HepG2 (cell line): ENCODE measurements around the gene DNMBP. TPM values are rescaled to one million over a fixed set of nuclear protein-coding genes. Genes with fewer than 3 reads are reported as not detected.

Experiments
- ATAC-seq: fragments of 200-7000 bp; cut with Tn5 transposase; 3 replicates; pipeline ENCODE4 v1.9.1; 2020; ENCODE audit warnings: mild to moderate bottlenecking, moderate library complexity
- BruUV-seq: library from RNA; stranded (reverse); fragments of 400-500 nt; replicated peaks from 2 replicates; lab custom pipeline; 2021; lab: Mats Ljungman, UMichigan
- CTCF ChIA-PET: fragments of 300-600 bp; formaldehyde crosslinking; extraction: SDS; loops from one replicate; lab custom pipeline; 2021; ENCODE audit warnings: low total read pairs, inconsistent platforms, low intra/inter-chr PET ratio; lab: Yijun Ruan, JAX
- POLR2A ChIA-PET: fragments of 350-600 bp; sonication (Branson Sonifier 250); formaldehyde crosslinking; loops from one replicate; lab custom pipeline; 2020; ENCODE audit warnings: antibody characterized with exemption, inconsistent platforms; lab: Yijun Ruan, JAX
- DNase-seq: peaks from one replicate; pipeline ENCODE4 v3.0.0-alpha.2; 2015; ENCODE audit warnings: low spot score
- FAIRE-seq: peaks from 3 replicates; lab custom pipeline; 2011; peaks lifted over from hg19 to GRCh38; lab: Jason Lieb, UNC
- H2AFZ ChIP-seq: one replicate; pipeline ENCODE4 v1.6.1; 2011; ENCODE audit warnings: low read length, inconsistent platforms
- H3K27ac ChIP-seq: fragments of 300-600 bp; 3 replicates; pipeline ENCODE4 v1.8.0; 2011; ENCODE audit warnings: mixed run types, mild to moderate bottlenecking, mixed read lengths, low read length, inconsistent platforms; ENCODE audit not compliant: insufficient read depth; ENCODE audit errors: extremely low read length
- H3K27me3 ChIP-seq, 2 experiments: fragments of 200-600 bp in 1 of 2; 2 replicates in 1 of 2; 3 replicates in 1 of 2; pipeline versions ENCODE4 v1.6.0 to v1.8.0; 2011; ENCODE audit warnings: low read length in 2 of 2, mild to moderate bottlenecking in 2 of 2, moderate library complexity in 2 of 2, inconsistent platforms in 1 of 2; ENCODE audit not compliant: insufficient read depth in 2 of 2, control insufficient read depth in 1 of 2
- H3K36me3 ChIP-seq, 2 experiments: fragments of 200-600 bp in 1 of 2; replicated peaks in 1 of 2; 2 replicates in 1 of 2; 3 replicates in 1 of 2; pipeline versions ENCODE4 v1.5.1 to v1.8.0; 2011; ENCODE audit warnings: low read length in 2 of 2, inconsistent platforms in 1 of 2; ENCODE audit not compliant: insufficient read depth in 2 of 2, control insufficient read depth in 1 of 2
- H3K4me1 ChIP-seq: 2 replicates; pipeline ENCODE4 v1.5.1; 2012; ENCODE audit warnings: low read length, inconsistent platforms; ENCODE audit not compliant: insufficient read depth
- H3K4me2 ChIP-seq: 2 replicates; pipeline ENCODE4 v1.6.0; 2011; ENCODE audit warnings: low read depth, low read length, inconsistent platforms
- H3K4me3 ChIP-seq, 3 experiments: fragments of 200-600 bp in 1 of 3; sonication (generic), shearing (Covaris generic) in 1 of 3; replicated peaks in 1 of 3; 2 replicates each; pipeline ENCODE4 v1.5.1; 2011 to 2016; ENCODE audit warnings: low read length in 3 of 3, inconsistent platforms in 2 of 3, low read depth in 2 of 3, mild to moderate bottlenecking in 2 of 3, control low read depth in 1 of 3, mixed read lengths in 1 of 3; ENCODE audit not compliant: insufficient read depth in 1 of 3
- H3K79me2 ChIP-seq: one replicate; pipeline ENCODE4 v1.6.1; 2011; ENCODE audit warnings: low read length, inconsistent platforms; ENCODE audit not compliant: insufficient read depth
- H3K9ac ChIP-seq: 2 replicates; pipeline ENCODE4 v1.6.0; 2011; ENCODE audit warnings: mild to moderate bottlenecking, low read depth, low read length, inconsistent platforms; ENCODE audit not compliant: insufficient read depth
- H3K9me3 ChIP-seq: 2 replicates; pipeline ENCODE4 v1.5.1; 2012; ENCODE audit warnings: mild to moderate bottlenecking, low read length
- H4K20me1 ChIP-seq: 2 replicates; pipeline ENCODE4 v1.6.0; 2011; ENCODE audit warnings: inconsistent platforms, mild to moderate bottlenecking, low read length, moderate library complexity; ENCODE audit not compliant: insufficient read depth
- AGO2 ChIP-seq: fragments of 200-400 bp; formaldehyde crosslinking; optimal IDR thresholded peaks from 2 replicates; pipeline ENCODE3; 2017; ENCODE audit warnings: mild to moderate bottlenecking, low read depth, low read length, moderate library complexity
- CHD2 ChIP-seq: IDR thresholded peaks from 2 replicates; pipeline ENCODE4 v1.6.1; 2011; ENCODE audit warnings: low read depth, low read length, improper control_type of control experiment
- FOXJ3 ChIP-seq: sonication (generic); formaldehyde crosslinking; IDR thresholded peaks from 2 replicates; pipeline ENCODE4 v1.4.0; 2020; ENCODE audit warnings: missing genetic modification reagents, mild to moderate bottlenecking, borderline replicate concordance
- GATA4 ChIP-seq: sonication (generic); IDR thresholded peaks from 2 replicates; pipeline ENCODE4 v1.6.1; 2016; ENCODE audit warnings: antibody characterized with exemption, low read depth, borderline replicate concordance
- NFKB2 ChIP-seq: sonication (generic); formaldehyde crosslinking; IDR thresholded peaks from 2 replicates; pipeline ENCODE4 v1.4.0; 2020; ENCODE audit warnings: missing genetic modification reagents, borderline replicate concordance
- PCBP2 ChIP-seq: fragments of 200-400 bp; formaldehyde crosslinking; optimal IDR thresholded peaks from 2 replicates; pipeline ENCODE3; 2018; ENCODE audit warnings: low read length, low read depth; ENCODE audit not compliant: poor library complexity, severe bottlenecking
- RARG ChIP-seq: sonication (generic); formaldehyde crosslinking; IDR thresholded peaks from 2 replicates; pipeline ENCODE4 v1.4.0; 2020; ENCODE audit warnings: low read depth, mild to moderate bottlenecking, missing genetic modification reagents
- SOX13 ChIP-seq, 3 experiments: fragments of 450-650 bp in 1 of 3; sonication (generic) in 1 of 3; formaldehyde crosslinking in 1 of 3; IDR thresholded peaks in 2 of 3; conservative IDR thresholded peaks in 1 of 3; 2 replicates each; pipeline versions ENCODE4 v1.5.0 to v1.6.1; 2016 to 2020; ENCODE audit warnings: antibody characterized with exemption in 1 of 3, mild to moderate bottlenecking in 1 of 3, missing compliant biosample characterization in 1 of 3, missing genetic modification reagents in 1 of 3, moderate library complexity in 1 of 3
- SRF ChIP-seq: IDR thresholded peaks from 2 replicates; pipeline ENCODE4 v1.6.1; 2011; ENCODE audit warnings: mild to moderate bottlenecking, low read depth, low read length, moderate library complexity
- ZFP90 ChIP-seq: sonication (generic); formaldehyde crosslinking; IDR thresholded peaks from 2 replicates; pipeline ENCODE4 v1.8.0; 2022; ENCODE audit warnings: missing genetic modification reagents, mild to moderate bottlenecking, inconsistent platforms, borderline replicate concordance
- ZNF709 ChIP-seq: sonication (generic); formaldehyde crosslinking; IDR thresholded peaks from 2 replicates; pipeline ENCODE4 v1.5.0; 2020; ENCODE audit warnings: mild to moderate bottlenecking, missing genetic modification reagents
- ZNF710 ChIP-seq: sonication (generic); formaldehyde crosslinking; IDR thresholded peaks from 2 replicates; pipeline ENCODE4 v1.5.0; 2020; ENCODE audit warnings: mild to moderate bottlenecking, missing genetic modification reagents, borderline replicate concordance
- ZNF768 ChIP-seq: sonication (generic); formaldehyde crosslinking; IDR thresholded peaks from 2 replicates; pipeline ENCODE4 v1.4.0; 2020; ENCODE audit warnings: missing genetic modification reagents
- WGBS: methylation state at CpG from one replicate; pipeline ENCODE4 v1.1.6; 2017; ENCODE audit warnings: low lambda C conversion rate; 5-methylcytosine and 5-hydroxymethylcytosine counted together
- in situ Hi-C: cut with HindIII; loops from 2 replicates; pipeline ENCODE4 v1.10.0; 2017; ENCODE audit warnings: low pct_unique_long_range_greater_than_20kb; ENCODE audit not compliant: extremely low pct_ligation_motif_present
- intact Hi-C: fragments of 100-400 bp; cut with micrococcal nuclease; formaldehyde crosslinking; loops from one replicate; pipeline ENCODE4 v1.10.0; 2022; ENCODE audit not compliant: unreplicated experiment
- polyA plus RNA-seq, 8 experiments: library from polyadenylated mRNA; depleted of rRNA in 3 of 8; stranded (reverse) in 7 of 8; unstranded in 1 of 8; fragments of >200 nt; fragmentation: Illumina TruSeq in 4 of 8; extraction: Trizol in 4 of 8; gene quantifications; 2 replicates each; pipeline versions ENCODE4 v1.2.1 to v1.2.3, GENCODE V29; 2011 to 2016; ENCODE audit warnings: low read depth in 4 of 8, missing spikeins in 1 of 8, mixed read lengths in 1 of 8; ENCODE audit not compliant: insufficient read depth in 1 of 8
- total RNA-seq, 5 experiments: library from RNA; depleted of rRNA; stranded (reverse); fragments of >200 nt; fragmentation: Illumina TruSeq; extraction: Trizol; gene quantifications; 2 replicates each; pipeline ENCODE4 v1.2.3, GENCODE V29; 2016; ENCODE audit warnings: low read depth in 1 of 5
- TF ChIP-seq, protein P1 (sequence below): sonication (generic); formaldehyde crosslinking; IDR thresholded peaks from 2 replicates; pipeline ENCODE4; 2020; ENCODE audit warnings: missing genetic modification reagents, mild to moderate bottlenecking, borderline replicate concordance

The DNMBP gene
- total and polyA plus RNA-seq, 2 of the 13 experiments (the other 11 are each of a cell fraction or from before 2014, with no cell fraction given): 3.6 to 6.3 TPM

DNA sequence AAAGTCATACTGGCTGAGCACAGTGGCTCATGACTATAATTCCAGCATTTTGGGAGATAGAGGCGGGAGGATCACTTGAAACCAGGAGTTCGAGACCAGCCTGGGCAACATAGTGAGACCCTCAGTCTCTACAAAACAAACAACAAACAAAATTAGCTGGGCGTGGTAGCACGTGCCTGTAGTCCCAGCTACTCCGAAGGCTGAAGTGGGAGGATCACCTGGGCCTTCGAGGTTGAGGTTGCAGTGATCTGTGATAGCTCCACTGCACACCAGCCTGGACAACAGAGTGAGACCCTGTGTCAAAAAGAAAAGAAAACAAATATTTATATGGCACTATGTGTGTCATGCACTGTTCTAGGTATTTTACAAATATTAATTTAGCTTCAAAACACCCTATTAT, 94.3 kb downstream of the DNMBP start:
- no peak overlapping the region for H3K9ac ChIP-seq
- FAIRE-seq: no peak
- H3K9me3 ChIP-seq: no peaks in the 10 kb centered on the region
- no peaks in the 10 kb centered on the region for H3K79me2 ChIP-seq
- H3K4me3 ChIP-seq: no peak overlapping the region
- no peaks in the 10 kb centered on the region for H4K20me1 ChIP-seq
- no peak overlapping the region for H3K4me2 ChIP-seq
- BruUV-seq: no TSS peak
- H3K4me1 ChIP-seq: peaks cover 1% of the 10 kb centered on the region
- 94% methylated on average over 6 of the region's 6 CpGs for WGBS
- intact Hi-C loops (no loop called here), in situ Hi-C loops (no loop called here)
- H3K27ac ChIP-seq: no peak overlapping the region
- no peak for DNase-seq
- H2AFZ ChIP-seq: no peak overlapping the region
- no peaks in the 10 kb centered on the region for H3K27me3 ChIP-seq
- no peak for ATAC-seq
- H3K36me3 ChIP-seq: 0 out of 5 replicates have a peak, but pooled peaks cover 3 to 6% of the 10 kb centered on the region in 2 experiments
- POLR2A ChIA-PET: interaction anchor here (1.0 to 1.8 kb wide), 2 partner anchors 13 to 15 kb away, joined by 4 to 6 read pairs; no protein-coding TSS in a partner anchor
- TF ChIP-seq SRF (no peak), RARG (CRISPR knock-in tag) (no peak), PCBP2 (no peak), NFKB2 (CRISPR knock-in tag) (no peak)
- CTCF ChIA-PET: no interaction called here

DNA sequence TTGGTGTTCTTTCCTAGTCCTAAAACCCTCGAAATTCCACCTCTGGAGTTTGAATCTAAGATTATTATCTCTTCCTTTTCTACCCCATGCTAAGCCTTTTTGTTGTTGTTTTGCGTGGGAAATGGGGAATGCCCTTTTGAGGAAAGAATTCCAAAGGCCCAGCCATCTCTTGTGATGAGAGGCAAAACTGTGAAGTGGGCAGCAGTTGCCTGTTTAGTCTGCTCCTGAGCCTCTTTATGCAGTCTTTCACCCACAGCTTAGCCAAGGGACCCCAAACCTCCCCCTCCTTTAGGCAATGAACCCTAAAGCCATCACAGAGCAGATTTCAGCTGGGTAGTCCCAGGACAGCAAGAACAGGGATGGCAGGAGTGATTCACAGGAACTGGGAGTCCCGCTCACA, 95.5 kb downstream of the DNMBP start:
- Histone ChIP-seq H3K4me1 (no peaks in the 10 kb centered on the region), H3K36me3 (0 out of 5 replicates have a peak, but pooled peaks cover 2 to 4% of the 10 kb centered on the region in 2 experiments), H3K9ac (no peak overlapping the region), H3K79me2 (no peaks in the 10 kb centered on the region), H4K20me1 (no peaks in the 10 kb centered on the region), H3K4me3 (no peak overlapping the region), H3K27me3 (no peaks in the 10 kb centered on the region), H2AFZ (no peak overlapping the region), H3K4me2 (no peak overlapping the region), H3K27ac (no peak overlapping the region), H3K9me3 (no peaks in the 10 kb centered on the region)
- intact Hi-C loops: no loop called here
- WGBS: 88% methylated on average over 3 of the region's 3 CpGs
- FAIRE-seq (no peak), ATAC-seq (no peak), DNase-seq (no peak)
- BruUV-seq: no TSS peak
- ChIA-PET POLR2A (no interaction called here), CTCF (no interaction called here)
- in situ Hi-C loops: no loop called here
- TF ChIP-seq ZNF710 (CRISPR knock-in tag): no peak
- TF ChIP-seq, protein P1, sequence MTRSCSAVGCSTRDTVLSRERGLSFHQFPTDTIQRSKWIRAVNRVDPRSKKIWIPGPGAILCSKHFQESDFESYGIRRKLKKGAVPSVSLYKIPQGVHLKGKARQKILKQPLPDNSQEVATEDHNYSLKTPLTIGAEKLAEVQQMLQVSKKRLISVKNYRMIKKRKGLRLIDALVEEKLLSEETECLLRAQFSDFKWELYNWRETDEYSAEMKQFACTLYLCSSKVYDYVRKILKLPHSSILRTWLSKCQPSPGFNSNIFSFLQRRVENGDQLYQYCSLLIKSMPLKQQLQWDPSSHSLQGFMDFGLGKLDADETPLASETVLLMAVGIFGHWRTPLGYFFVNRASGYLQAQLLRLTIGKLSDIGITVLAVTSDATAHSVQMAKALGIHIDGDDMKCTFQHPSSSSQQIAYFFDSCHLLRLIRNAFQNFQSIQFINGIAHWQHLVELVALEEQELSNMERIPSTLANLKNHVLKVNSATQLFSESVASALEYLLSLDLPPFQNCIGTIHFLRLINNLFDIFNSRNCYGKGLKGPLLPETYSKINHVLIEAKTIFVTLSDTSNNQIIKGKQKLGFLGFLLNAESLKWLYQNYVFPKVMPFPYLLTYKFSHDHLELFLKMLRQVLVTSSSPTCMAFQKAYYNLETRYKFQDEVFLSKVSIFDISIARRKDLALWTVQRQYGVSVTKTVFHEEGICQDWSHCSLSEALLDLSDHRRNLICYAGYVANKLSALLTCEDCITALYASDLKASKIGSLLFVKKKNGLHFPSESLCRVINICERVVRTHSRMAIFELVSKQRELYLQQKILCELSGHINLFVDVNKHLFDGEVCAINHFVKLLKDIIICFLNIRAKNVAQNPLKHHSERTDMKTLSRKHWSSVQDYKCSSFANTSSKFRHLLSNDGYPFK (CRISPR knock-in tag): no peak
- no peak for TF ChIP-seq CHD2
- no peak for TF ChIP-seq SOX13 (IDR thresholded peaks at IDR 0.05)
- TF ChIP-seq SOX13 (CRISPR knock-in tag; conservative IDR thresholded peaks at IDR 0.05 in 1 of 2, IDR thresholded peaks at IDR 0.05 in 1 of 2): no peak
- no peak for TF ChIP-seq FOXJ3 (CRISPR knock-in tag)
- no peak for TF ChIP-seq GATA4
- TF ChIP-seq ZNF709 (CRISPR knock-in tag): no peak
- TF ChIP-seq ZFP90 (CRISPR knock-in tag): no peak
- TF ChIP-seq AGO2: no peak
- no peak for TF ChIP-seq ZNF768 (CRISPR knock-in tag)
